ENCODE data around the gene TRAF7. TPM values are rescaled to one million over a fixed set of nuclear protein-coding genes. Genes with fewer than 3 reads are reported as not detected.

The TRAF7 gene
- total and polyA plus RNA-seq, 2 of the 13 experiments (the other 11 are each of a cell fraction or from before 2014, with no cell fraction given): 47.9 to 65.6 TPM

GRCh38 chr16:2223221-2223941 is 67.8 kb downstream of the TRAF7 start, which contains the start of gene E4F1 (continued):
- TF ChIP-seq ZNF770 (CRISPR knock-in tag; IDR thresholded peaks at IDR 0.05) (0 out of 2 replicates have a peak, but pooled peaks have one; percentile 36), SKI (IDR thresholded peaks at IDR 0.05; ENCODE audit: partially characterized antibody) (peak; percentile 64), RCOR2 (CRISPR knock-in tag; IDR thresholded peaks at IDR 0.05) (no peak), KLF16 (CRISPR knock-in tag; IDR thresholded peaks at IDR 0.05) (peak in 1 of 2 experiments; percentile 68; a peak in 1 of 4 replicates), ZNF546 (CRISPR knock-in tag; conservative IDR thresholded peaks at IDR 0.05) (0 out of 2 replicates have a peak, but pooled peaks have one; percentile 43), NCOR1 (IDR thresholded peaks at IDR 0.05; ENCODE audit: borderline replicate concordance, low read length) (no peak), ETS1 (CRISPR knock-in tag; IDR thresholded peaks at IDR 0.05) (no peak), TARDBP (CRISPR knock-in tag; IDR thresholded peaks at IDR 0.05) (peak; percentile 97), PRDM15 (CRISPR knock-in tag; IDR thresholded peaks at IDR 0.05) (0 out of 2 replicates have a peak, but pooled peaks have one; percentile 18), SMYD3 (CRISPR knock-in tag; IDR thresholded peaks at IDR 0.05) (no peak), ARID3A (IDR thresholded peaks at IDR 0.05; ENCODE audit: low read depth, low read length) (no peak), CENPT (CRISPR knock-in tag; IDR thresholded peaks at IDR 0.05; ENCODE audit: low read depth) (no peak), ZNF709 (CRISPR knock-in tag; IDR thresholded peaks at IDR 0.05) (no peak), TBX2 (CRISPR knock-in tag; IDR thresholded peaks at IDR 0.05; ENCODE audit: borderline replicate concordance) (peak; percentile 95), ZBTB1 (CRISPR knock-in tag; IDR thresholded peaks at IDR 0.05; ENCODE audit: borderline replicate concordance) (no peak), FOXO4 (CRISPR knock-in tag; conservative IDR thresholded peaks at IDR 0.05) (no peak), KMT2B (CRISPR knock-in tag; IDR thresholded peaks at IDR 0.05) (no peak; the same call in 1 of the 2 replicates), ZNF292 (CRISPR knock-in tag; IDR thresholded peaks at IDR 0.05; ENCODE audit: borderline replicate concordance, low read depth) (peak; percentile 53; the same call in 1 of the 2 replicates), ZNF44 (CRISPR knock-in tag; IDR thresholded peaks at IDR 0.05) (no peak)
